ENCODE results near the gene AGA. TPM values are rescaled to one million over a fixed set of nuclear protein-coding genes. Genes with fewer than 3 reads are reported as not detected.

AGA gene
- total RNA-seq, 1 experiment from 2014 or later, result 35.4 TPM

DNA sequence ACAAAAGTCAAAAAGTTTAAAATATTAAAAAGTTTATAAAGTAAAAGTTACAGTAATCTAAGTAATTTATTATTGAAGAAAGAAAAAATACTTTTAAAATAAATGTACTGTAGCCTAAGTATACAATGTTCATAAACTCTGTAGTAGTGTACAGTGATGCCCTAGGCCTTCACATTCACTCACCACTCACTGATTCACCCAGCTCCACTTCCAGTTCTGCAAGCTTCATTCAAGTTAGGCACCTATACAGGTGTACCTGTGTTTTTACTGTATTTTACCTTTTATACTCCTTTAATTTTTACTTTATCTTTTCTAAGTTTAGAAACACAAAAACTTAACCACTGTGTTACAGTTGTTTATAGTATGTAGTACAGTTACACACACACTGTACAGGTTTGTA lies 40.1 kb upstream of the AGA start:
- H3K27ac Mint-ChIP-seq (ENCODE audit: unreplicated experiment), result no peak overlapping the region
- BruUV-seq (replicated peaks), result no TSS peak
- TF ChIP-seq CTCF (IDR thresholded peaks at IDR 0.05; ENCODE audit: insufficient read depth in 1 of 2, low read depth in 1 of 2, low read length in 1 of 2, severe bottlenecking in 1 of 2, unreplicated experiment in 1 of 2), result no peak
- Histone ChIP-seq H3K4me3 (ENCODE audit: low read depth, low read length) (no peak overlapping the region), H3K9me3 (no peaks in the 10 kb centered on the region), H3K36me3 (ENCODE audit: control insufficient read depth, insufficient read depth, low read length) (no peaks in the 10 kb centered on the region), H3K27me3 (replicated peaks; ENCODE audit: control insufficient read depth, insufficient read depth, low read length) (no peaks in the 10 kb centered on the region), H3K4me1 (0 out of 2 replicates have a peak, but pooled peaks cover 5% of the 10 kb centered on the region)
- no peak for DNase-seq
- H3K36me3 Mint-ChIP-seq (ENCODE audit: insufficient read depth, unreplicated experiment), result no peaks in the 10 kb centered on the region
- intact Hi-C loops (cut with micrococcal nuclease; ENCODE audit: unreplicated experiment), result no loop called here
- ChIA-PET CTCF (no interaction called here), POLR2A (no interaction called here)
- H3K27me3 Mint-ChIP-seq (ENCODE audit: insufficient read depth, unreplicated experiment), result no peaks in the 10 kb centered on the region
- no peaks in the 10 kb centered on the region for H3K9me3 Mint-ChIP-seq (ENCODE audit: unreplicated experiment)
- no peak overlapping the region for H3K4me3 Mint-ChIP-seq (ENCODE audit: unreplicated experiment)
- H3K4me1 Mint-ChIP-seq (ENCODE audit: low read depth, unreplicated experiment), result no peaks in the 10 kb centered on the region

DNA sequence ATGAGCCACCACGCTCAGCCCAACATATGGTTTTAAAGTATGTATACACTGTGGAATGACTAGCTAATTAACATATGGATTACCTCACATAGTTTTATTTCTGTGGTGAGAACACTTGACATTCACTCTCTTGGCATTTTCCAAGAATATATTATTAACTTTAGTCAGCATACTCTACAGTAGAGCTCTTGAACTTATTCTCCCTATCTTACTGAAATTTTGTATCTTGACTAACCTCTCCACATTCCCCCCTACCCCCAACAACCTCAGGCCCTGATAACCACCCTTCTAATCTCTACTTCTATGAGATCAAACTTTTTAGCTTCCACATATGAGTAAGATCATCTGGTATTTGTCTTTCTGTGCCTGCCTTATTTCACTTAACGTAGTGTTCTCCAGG lies 38.6 kb upstream of the AGA start:
- no TSS peak for BruUV-seq (replicated peaks)
- no peaks in the 10 kb centered on the region for H3K9me3 Mint-ChIP-seq (ENCODE audit: unreplicated experiment)
- no peak overlapping the region for H3K27ac Mint-ChIP-seq (ENCODE audit: unreplicated experiment)
- 0 out of 2 replicates have a peak, but pooled peaks cover 5% of the 10 kb centered on the region for H3K4me1 ChIP-seq
- no peaks in the 10 kb centered on the region for H3K36me3 ChIP-seq (ENCODE audit: control insufficient read depth, insufficient read depth, low read length)
- intact Hi-C loops (cut with micrococcal nuclease; ENCODE audit: unreplicated experiment), result no loop called here
- no peak overlapping the region for H3K4me3 Mint-ChIP-seq (ENCODE audit: unreplicated experiment)
- no peaks in the 10 kb centered on the region for H3K4me1 Mint-ChIP-seq (ENCODE audit: low read depth, unreplicated experiment)
- H3K4me3 ChIP-seq (ENCODE audit: low read depth, low read length), result no peak overlapping the region
- H3K36me3 Mint-ChIP-seq (ENCODE audit: insufficient read depth, unreplicated experiment), result no peaks in the 10 kb centered on the region
- DNase-seq, result no peak
- ChIA-PET CTCF (no interaction called here), POLR2A (no interaction called here)
- no peak for TF ChIP-seq CTCF (IDR thresholded peaks at IDR 0.05; ENCODE audit: insufficient read depth in 1 of 2, low read depth in 1 of 2, low read length in 1 of 2, severe bottlenecking in 1 of 2, unreplicated experiment in 1 of 2)
- no peaks in the 10 kb centered on the region for H3K27me3 ChIP-seq (replicated peaks; ENCODE audit: control insufficient read depth, insufficient read depth, low read length)
- no peaks in the 10 kb centered on the region for H3K9me3 ChIP-seq
- no peaks in the 10 kb centered on the region for H3K27me3 Mint-ChIP-seq (ENCODE audit: insufficient read depth, unreplicated experiment)

- no peaks in the 10 kb centered on the region for H3K36me3 Mint-ChIP-seq (ENCODE audit: insufficient read depth, unreplicated experiment)
- ChIA-PET POLR2A (no interaction called here), CTCF (no interaction called here)
- H3K27me3 Mint-ChIP-seq (ENCODE audit: insufficient read depth, unreplicated experiment), result no peaks in the 10 kb centered on the region
- no peak for DNase-seq
- Histone ChIP-seq H3K27me3 (replicated peaks; ENCODE audit: control insufficient read depth, insufficient read depth, low read length) (no peaks in the 10 kb centered on the region), H3K4me1 (no peaks in the 10 kb centered on the region), H3K9me3 (no peaks in the 10 kb centered on the region), H3K4me3 (ENCODE audit: low read depth, low read length) (no peak overlapping the region), H3K36me3 (ENCODE audit: control insufficient read depth, insufficient read depth, low read length) (no peaks in the 10 kb centered on the region)
- no TSS peak for BruUV-seq (replicated peaks)
- H3K4me1 Mint-ChIP-seq (ENCODE audit: low read depth, unreplicated experiment), result no peaks in the 10 kb centered on the region
- no peak overlapping the region for H3K27ac Mint-ChIP-seq (ENCODE audit: unreplicated experiment)
- intact Hi-C loops (cut with micrococcal nuclease; ENCODE audit: unreplicated experiment), result no loop called here
- no peaks in the 10 kb centered on the region for H3K9me3 Mint-ChIP-seq (ENCODE audit: unreplicated experiment)
- no peak overlapping the region for H3K4me3 Mint-ChIP-seq (ENCODE audit: unreplicated experiment)
- TF ChIP-seq CTCF (IDR thresholded peaks at IDR 0.05; ENCODE audit: insufficient read depth in 1 of 2, low read depth in 1 of 2, low read length in 1 of 2, severe bottlenecking in 1 of 2, unreplicated experiment in 1 of 2), result no peak
Measured at GRCh38 chr4:177479063-177479462, 36.8 kb upstream of the AGA start.
